Activated CD8-positive, alpha-beta memory T cell treated with anti-CD3 and anti-CD28 coated beads for 1 hour (primary cell): ENCODE data around the gene MUC5AC.

Experiments
- DNase-seq, 2 donors: peaks; one replicate each; pipeline ENCODE4 v3.0.0-alpha.2; 2020; ENCODE audit warnings: low read depth in 1 of 2; ENCODE audit errors: extremely low read depth in 1 of 2

MUC5AC gene

DNA sequence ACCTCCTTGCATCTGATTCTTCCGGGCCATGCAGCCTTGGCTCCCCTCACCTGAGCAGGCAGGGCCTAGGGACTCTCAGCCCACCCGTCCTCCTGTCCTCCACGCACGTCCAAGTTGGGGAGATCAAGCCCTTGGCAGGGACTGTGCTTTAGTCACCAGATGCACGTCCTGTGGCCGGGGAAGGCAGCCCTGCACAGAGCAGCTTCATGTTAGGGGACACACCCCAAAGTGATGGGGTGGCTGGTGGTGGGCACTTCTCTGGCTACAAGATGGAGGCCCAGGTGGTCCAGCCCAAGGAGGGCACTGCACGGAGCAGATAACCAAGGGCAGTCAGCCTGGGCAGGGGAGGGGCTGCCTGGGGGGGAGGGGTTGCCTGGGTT lies 66.3 kb downstream of the MUC5AC start:
- no peak for DNase-seq

DNA sequence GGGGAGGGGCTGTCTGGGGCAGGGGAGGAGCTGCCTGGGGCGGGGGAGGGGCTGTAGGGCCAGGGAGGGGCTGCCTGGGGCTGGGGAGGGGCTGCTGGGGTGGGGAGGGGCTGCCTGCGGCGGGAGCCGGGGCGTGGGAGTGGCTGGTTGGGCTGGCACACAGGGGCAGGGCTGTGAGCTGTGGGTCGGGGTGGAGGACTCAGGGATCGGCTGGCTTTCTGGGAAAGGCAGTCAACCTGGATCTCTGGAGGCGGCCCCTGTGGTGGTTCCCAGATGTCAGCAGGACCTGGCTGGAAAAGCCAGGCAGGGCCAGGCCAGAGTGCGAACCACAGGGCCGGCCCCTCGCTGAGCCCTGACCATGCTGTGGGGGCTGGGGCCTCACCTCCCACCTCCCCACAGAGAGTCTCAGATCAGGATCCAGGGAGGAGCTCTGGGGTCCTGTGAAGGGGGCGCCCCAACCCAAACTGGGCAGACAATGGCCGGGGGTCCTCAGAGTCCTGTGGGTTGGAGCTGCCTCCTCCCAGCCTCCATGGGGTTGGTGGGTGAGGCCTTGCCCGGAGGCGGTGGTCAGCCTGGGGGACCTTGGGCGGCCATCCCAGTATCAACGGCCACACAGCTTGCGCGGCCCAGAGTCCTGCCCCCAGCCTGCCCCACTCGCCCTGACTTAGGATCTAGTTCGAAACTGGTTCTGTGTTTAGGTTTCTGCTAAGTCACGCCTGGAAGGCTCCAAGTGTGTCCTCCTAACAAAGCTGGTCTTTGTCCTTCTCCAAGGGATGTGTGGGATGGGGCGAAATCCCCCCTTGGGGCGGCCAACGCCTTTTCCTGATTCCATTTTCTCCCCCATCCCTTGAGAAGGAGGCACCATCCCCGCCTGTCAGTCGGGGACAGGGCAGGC lies 67.0 kb downstream of the MUC5AC start:
- no peak for DNase-seq

DNA sequence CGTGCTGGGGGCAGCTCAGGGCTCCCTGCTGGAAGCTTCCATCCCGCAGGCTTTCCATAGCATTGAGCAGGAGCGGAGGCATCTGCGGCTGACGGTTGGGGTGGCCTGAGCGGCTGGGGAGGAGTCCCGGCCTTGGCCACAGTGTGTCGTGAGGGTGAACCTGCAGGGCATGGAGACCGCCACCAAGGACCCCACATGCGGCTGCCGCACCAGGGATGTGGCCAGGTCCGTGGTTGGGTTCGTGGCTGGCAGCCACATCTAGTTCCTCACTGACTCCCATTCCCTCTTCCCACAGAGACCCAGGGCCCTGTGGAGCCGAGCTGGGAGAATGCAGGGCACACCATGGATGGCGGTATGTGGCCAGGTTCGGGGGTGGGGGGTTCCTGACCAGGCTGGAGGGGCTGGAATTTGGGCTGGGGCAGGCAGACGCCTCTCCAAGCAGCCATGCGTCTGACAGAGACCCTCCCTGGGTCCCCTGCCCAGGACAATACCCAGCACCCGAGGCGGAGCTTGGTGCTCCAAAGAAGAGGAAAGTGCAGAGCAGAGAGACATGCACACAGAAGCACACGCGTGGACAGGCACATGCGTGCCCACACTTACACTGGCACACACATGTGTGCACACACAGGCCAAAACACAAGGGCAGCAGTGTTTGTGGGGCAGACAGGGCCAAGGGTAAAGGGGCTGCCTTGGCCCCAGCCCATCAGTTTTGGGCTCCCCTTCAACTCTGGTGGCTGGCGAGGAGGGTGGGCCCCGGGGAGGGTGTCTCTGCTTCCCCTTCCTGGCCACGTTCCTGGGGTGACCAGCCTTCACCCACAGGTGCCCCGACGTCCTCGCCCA lies 67.9 kb downstream of the MUC5AC start:
- no peak for DNase-seq

GRCh38 chr11:1226226-1226985 lies 68.7 kb downstream of the MUC5AC start:
- no peak for DNase-seq

DNA sequence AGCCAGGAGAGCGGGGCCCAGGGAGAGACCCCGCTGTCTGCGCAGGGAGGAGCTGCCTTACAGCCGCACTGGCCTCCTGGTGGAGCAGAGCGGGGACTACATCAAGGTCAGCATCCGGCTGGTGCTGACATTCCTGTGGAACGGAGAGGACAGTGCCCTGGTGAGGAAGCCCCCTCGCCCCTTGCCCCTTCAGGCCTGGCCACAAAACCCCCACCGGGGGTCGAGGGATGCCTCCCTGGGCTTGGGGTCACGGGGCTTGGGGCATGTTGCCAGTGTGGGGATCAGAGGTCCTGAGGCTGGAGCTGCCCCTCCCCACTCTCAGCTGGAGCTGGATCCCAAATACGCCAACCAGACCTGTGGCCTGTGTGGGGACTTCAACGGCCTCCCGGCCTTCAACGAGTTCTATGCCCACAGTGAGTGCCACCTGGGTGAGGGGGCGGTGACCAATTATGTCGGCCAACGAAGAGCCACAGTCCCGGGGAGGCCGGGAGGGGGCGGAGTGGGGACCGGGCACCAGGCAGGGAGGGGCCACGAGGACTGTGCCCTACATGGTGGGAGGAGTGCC lies 69.3 kb downstream of the MUC5AC start:
- DNase-seq, result no peak

DNA sequence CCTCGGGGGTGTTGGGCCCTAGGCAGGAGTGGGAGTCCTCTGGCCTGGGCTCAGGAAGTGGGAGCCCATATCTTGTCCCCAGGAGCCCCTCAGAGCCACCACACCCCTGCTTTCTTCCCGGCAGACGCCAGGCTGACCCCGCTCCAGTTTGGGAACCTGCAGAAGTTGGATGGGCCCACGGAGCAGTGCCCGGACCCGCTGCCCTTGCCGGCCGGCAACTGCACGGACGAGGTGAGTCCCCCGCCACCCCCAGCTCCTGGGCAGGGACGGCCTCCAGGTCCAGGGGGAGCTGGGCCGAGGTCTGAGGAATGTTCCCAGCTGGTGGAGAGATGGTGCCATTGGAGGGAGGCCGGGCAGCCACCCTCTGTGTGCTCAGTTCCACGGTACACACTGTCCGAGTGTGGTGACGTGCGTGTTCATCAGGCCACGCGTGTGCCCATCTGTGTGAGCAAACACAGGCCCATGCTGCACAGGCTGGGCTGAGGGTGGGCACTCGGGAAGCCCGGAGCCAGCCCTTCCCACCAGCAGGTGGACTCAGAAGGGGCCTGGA lies 69.9 kb downstream of the MUC5AC start:
- no peak for DNase-seq

DNA sequence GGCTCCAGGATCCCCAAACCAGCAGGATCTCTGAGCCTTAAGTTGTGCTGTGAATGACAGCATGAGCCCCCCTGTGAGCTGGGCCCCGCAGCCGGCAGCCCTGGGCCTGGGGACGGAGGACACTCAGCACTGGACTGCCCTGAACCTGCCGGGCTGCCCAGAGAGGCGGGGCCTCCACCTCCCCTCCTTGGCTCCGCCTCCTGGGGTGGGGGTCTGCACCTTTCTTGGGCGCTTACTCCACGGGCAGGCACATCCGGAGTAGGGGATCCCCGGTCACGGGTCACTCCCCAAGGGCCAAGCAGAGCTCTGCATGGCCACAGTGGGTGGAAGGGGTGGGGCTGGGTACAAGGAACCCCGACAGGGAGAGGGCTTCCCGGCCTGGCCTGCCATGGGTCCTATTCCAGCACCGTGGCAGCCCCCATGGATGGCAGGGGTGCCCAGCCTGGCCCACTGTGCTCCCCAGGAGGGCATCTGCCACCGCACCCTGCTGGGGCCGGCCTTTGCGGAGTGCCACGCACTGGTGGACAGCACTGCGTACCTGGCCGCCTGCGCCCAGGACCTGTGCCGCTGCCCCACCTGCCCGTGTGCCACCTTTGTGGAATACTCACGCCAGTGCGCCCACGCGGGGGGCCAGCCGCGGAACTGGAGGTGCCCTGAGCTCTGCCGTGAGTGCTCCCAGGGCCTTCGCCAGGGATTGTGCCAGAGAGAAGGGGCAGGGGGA lies 70.5 kb downstream of the MUC5AC start:
- DNase-seq, result no peak

DNA sequence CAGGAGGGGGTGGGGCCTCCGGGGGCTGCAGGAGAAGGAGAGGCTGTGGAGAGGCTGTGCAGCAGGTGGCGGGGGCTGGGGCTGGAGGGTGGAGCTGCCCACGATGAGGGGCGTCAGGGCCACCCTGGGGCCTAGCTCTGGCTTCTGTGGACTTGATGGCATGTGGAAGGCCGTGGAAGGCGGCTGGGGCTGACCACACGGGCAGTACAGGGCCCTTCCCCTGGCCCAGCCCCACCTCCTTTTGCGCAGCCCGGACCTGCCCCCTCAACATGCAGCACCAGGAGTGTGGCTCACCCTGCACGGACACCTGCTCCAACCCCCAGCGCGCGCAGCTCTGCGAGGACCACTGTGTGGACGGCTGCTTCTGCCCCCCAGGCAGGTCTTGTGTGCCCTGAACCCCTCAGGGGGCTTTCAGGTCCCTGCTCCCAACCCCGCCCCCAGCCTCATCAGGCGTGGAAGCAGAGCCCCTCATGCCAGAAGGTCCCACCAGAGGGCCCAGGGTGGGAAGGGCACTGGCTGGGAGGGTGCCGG lies 71.2 kb downstream of the MUC5AC start:
- DNase-seq, result no peak

DNA sequence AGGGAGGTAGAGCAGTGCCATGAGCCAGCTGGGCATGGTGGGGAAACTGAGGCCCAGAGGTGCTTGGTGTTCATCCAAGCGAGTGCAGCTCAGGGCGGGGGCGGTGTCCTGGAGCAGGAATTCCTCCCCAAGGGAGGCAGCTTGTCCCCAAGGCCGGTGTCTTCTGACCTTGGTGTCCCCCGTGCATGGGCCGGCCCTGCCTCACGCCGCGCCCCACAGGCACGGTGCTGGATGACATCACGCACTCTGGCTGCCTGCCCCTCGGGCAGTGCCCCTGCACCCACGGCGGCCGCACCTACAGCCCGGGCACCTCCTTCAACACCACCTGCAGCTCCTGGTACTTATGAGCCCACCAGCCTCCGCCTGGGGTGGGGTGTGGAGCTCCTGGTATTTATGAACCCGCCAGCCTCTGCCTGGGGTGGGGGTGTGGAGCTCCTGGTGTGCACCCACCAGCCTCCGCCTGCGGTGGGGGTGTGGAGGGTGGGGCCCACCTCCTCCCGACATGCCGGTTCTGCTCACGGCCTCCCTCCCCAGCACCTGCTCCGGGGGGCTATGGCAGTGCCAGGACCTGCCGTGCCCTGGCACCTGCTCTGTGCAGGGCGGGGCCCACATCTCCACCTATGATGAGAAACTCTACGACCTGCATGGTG lies 71.8 kb downstream of the MUC5AC start:
- DNase-seq, result no peak

GRCh38 chr11:1230121-1230455 lies 72.3 kb downstream of the MUC5AC start:
- DNase-seq, result no peak

GRCh38 chr11:1230456-1231395 lies 73.0 kb downstream of the MUC5AC start:
- DNase-seq, result no peak

DNA sequence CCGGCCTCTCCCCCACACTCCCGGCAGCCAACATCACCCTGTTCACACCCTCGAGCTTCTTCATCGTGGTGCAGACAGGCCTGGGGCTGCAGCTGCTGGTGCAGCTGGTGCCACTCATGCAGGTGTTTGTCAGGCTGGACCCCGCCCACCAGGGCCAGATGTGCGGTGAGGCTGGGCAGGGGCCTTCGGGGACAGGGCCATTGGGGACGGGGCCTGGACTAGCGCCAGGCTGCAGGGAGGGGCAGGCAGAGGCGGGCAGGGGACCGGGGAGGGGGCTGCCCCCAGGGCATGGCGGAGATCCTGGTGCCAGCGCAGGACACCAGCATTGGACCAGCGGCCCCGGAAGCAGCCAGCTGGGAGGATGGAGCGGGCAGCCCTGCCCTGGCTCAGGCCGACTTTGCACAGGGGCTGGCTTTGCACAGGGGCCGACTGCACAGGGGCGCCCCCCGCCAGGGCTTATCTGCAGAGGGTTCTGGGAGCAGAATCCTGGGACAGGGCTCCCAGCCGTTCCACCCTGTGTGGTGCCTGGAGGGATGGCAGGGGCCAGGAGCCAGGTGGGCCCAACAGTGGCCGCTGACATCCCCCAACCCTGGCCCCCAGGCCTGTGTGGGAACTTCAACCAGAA lies 73.8 kb downstream of the MUC5AC start:
- no peak for DNase-seq

DNA sequence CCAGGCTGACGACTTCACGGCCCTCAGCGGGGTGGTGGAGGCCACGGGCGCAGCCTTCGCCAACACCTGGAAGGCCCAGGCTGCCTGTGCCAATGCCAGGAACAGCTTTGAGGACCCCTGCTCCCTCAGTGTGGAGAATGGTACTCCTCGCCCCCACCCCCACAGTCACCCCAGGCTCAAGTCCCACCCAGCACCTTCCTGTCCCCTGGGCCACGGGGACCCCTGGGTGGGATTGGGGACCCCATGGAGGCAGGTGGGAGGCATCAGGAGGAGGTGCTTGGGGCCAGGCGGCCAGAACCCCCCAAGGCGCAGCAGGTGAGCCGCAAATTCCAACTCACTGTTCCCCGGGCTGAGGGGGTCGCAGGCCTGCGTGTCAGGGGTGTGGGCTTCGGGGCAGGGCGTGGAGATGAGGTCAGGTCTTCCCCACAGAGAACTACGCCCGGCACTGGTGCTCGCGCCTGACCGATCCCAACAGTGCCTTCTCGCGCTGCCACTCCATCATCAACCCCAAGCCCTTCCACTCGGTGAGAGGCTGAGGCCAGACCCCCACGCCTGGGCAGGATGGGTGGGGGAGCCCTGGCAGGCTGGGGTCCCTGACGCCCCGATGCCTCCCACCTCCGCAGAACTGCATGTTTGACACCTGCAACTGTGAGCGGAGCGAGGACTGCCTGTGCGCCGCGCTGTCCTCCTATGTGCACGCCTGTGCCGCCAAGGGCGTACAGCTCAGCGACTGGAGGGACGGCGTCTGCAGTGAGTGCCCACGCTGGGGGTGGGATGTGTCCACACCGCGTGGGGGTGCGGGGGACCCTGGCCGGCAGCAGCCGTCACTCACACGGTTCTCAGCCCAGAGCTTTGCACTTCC lies 74.5 kb downstream of the MUC5AC start:
- no peak for DNase-seq

DNA sequence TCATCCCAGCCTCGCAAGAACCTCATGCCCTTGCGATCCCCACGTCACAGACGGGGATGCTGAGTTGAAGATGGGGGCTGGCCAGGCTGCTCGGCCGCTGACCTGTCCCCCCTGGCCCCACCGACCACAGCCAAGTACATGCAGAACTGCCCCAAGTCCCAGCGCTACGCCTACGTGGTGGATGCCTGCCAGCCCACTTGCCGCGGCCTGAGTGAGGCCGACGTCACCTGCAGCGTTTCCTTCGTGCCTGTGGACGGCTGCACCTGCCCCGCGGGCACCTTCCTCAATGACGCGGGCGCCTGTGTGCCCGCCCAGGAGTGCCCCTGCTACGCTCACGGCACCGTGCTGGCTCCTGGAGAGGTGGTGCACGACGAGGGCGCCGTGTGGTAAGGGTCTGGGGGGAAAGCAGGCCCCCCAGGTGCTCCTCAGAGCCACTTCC lies 75.1 kb downstream of the MUC5AC start:
- DNase-seq, result no peak

DNA sequence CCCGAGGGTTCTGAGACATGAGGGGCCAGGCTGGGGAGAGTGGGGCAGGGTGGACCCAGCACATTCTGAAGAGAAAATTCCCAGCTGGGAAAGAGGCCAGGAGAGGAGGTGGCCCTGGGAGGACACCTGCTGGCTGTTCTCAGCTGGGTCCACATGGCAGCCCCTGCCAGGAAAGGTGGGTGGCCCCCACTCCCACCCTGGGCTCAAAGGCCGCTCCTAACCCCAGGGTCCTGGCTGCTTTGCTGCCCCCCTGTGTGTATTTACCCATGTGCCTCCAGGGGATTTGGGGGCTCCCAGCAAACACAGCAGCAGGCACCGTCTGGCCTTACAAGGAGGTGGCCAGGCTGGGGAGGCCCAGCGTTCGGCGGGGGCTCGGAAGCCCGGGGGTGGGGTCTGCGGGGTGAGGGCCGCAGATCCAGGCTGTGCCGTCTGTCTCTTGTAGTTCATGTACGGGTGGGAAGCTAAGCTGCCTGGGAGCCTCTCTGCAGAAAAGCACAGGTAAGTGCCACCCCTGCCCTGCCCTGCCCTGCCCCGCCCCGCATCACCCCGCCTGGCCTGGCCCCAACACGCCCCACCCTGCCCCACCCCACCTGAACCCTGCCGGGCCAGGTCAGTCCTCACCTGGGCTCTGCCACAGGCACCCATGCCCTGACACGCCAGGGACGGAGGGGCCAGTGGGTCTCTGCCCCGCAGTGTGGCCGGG lies 75.7 kb downstream of the MUC5AC start:
- no peak for DNase-seq

DNA sequence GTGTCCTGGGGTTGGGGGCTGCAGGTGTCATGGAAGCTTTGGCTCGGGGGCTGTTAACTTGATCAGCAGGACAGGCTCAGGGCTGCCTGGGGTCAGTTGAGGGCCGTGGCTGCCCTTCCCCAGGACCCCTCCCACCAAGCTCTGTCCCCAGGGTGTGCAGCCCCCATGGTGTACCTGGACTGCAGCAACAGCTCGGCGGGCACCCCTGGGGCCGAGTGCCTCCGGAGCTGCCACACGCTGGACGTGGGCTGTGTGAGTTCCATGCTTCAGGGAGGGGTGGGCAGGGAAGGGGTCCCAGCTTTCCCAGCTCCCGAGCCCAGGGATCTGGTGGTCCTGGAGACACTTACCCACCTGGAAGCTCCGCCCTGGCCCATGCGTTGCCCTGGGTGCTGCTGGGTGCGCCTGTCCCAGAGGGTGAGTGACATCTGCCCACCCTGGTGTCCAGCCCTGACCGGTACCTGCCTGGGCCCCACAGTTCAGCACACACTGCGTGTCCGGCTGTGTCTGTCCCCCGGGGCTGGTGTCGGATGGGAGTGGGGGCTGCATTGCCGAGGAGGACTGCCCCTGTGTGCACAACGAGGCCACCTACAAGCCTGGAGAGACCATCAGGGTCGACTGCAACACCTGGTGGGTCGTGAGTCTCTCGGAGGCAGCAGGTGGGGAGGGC lies 76.4 kb downstream of the MUC5AC start:
- DNase-seq, result no peak
